ENCODE results near the gene LHFPL6.

LHFPL6 gene

DNA sequence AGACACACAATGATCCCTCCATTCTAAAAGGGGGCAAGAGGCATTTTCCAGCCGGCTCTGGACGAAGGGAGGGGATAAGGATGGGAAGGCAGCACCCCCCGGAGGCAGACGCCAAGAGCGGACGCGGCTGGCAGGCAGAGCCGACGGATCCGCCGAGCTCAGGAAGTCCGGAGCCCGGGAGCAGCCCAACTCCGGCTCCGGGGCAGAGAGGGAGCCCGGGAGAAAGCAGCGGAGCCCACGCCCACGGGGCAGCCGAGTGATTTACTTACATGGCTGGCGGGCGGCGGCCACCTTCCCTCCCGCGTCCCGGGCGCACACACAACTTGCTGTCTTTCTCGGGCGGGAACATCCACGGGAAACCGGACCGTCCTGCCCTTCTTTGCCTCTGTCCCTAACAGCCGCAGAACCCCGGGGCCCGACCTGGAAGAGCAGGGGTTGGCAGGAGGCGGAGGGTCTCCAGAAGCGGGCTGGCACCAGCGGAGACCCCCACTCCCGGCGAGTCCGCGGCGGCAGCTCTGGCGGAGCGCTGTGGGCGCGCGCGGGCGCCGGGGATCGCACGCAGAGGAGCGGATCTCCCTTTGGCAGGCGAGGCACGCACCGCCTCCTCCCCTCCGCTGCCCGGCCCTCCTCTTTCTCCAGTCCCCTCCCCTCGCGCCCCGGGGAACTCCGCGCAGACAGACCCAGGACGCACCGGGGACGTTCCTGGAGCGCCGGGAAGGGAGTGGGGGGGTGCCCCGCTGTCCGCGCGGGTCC, at the start of gene LHFPL6:
LHFPL6 (minus strand) TSS at position 580 of the 753 bp plus-strand sequence.
- DNase-seq, result peak; percentile 80

DNA sequence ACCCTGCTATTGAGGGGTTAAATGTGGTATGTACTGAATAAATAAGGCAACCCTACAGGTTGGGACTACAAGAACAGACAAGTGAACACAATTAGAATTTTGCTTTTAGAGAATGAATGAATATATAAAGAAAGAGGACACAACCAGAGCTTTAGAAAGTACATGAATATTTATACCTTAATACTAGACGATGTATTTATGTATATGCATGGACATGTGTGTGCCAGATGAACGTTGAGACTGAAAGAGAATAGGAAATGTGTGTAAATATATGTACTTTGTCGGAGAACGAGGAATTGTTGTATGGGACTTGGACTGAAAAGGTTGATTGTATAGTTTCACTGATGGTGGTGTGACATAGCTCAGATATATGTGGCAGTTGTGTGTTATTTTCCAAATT, 43.1 kb upstream of the LHFPL6 start:
- DNase-seq, result no peak

DNA sequence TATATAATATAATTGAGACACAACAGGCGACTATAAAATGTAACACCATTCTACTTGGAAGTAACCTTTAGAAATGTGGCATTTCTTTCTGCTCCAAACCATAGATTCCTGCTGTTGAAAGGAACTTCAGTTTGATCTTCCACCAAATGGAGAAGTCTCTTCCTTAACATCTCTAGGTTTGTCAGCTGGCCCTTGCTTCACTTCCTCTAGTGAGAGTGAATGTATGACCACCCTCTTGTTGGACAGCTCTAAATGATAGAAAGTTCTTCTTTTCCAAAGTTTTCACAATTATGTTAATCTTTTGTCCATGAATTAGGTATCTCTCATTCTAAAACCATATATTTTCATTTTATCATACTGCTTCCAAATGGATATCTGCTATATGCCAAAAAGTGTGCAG, 38.7 kb upstream of the LHFPL6 start:
- no peak for DNase-seq

DNA sequence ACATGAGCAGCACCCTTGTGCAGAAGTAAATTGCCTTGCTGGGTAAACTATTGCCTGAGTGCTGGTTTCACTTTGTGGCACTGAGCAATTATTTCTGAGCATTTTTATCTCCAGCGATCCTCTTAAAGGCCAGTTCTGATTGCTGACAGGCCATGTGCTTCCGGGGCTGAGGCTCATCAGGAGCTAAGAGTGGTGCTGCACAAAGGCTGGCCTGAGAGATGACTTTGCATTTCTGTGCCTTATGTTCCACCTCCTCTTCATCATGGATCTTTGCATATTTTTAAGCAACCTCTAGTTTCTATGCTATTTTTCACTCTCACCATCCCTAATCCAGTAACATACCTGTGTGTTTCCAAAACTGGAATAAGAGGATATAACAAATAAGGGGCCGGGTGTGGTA, 34.9 kb upstream of the LHFPL6 start:
- no peak for DNase-seq

DNA sequence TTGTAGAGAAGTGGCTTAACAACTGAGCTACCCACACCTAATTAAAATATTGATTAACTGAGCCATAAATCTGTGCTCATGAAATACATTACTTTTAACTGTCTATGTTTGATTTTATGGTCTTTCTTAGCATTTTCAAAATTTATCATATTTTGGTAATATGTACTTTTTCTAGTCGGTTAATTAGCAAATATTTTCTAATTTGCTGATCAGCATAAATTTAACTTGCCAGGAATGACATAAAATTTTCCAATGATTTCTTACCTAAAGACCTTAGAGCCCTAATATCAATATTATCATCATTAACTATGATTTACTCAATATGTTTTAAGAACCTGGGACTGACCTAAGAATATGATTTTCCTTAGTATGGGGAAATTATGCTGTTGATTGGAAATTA, 32.6 kb upstream of the LHFPL6 start:
- DNase-seq, result no peak

DNA sequence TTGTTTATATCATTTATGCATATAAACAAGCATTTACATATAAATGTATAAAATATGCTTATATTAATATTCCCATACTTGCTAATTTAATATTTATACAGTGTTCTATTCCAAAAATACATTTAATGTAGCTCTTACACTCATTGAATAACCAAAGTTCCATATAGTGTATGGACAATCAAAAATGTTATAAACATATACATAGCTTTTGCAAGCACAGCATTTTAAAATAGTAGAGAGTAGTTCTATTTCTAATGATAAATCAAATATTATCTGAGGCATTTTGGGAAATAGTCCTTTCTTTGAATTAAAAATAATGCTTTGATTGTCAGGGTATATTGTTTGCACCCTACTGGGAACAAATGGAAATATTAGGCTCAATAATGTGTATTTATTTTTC, 30.0 kb upstream of the LHFPL6 start:
- no peak for DNase-seq

DNA sequence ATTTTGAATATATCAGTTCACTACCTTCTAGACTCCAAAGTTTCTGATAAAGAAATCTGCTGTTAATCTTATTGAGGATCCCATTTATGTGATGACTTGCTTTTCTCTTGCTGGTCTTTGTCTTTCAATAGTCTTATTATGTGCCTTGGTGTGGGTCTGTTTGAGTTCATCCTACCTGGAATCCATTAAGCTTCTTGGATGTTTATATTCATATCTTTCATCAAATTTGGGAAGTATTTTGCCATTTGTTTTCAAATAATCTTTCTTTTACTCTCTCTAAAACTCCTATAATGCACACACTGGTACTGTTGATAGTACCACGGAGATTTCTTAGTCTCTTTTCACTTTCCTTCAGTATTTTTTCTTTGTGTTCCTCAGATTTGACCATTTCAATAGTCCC, 28.3 kb upstream of the LHFPL6 start:
- DNase-seq, result no peak

DNA sequence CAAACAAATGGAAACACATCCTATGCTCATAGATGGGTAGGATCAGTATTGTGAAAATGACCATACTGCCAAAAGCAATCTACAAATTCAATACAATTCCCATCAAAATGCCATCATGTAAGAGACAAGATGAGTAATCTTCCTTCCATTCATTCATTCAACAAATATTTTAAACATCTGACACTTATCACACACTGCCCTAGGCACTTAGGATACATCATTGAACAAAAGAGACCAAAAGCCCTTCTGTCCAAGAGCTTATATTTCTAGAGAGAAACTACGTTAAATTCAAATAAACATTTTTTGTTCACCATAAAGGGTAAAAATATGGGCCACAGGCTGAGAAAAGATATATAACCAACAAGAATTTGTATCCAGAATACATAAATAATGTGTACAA, 20.5 kb upstream of the LHFPL6 start:
- no peak for DNase-seq

DNA sequence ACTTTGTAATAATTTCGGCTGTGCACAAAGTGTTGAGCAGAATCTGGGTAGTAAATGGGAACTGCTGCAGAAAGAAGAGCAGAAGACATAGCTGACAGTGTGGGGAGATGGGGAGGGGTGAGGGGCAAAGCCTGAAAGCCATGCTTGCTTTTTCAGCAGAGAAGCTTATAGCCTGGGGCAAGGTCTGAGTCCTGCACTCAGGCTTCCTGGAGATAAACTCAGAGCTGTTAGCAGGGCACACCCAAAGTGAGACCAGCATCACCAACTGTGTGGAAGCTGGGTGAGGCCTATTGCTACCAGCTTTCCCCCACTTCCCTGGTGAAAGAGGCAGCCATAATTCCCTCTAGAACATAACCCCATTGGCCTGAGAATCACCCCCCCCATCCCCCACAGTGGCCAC, 15.6 kb upstream of the LHFPL6 start:
- DNase-seq, result no peak

DNA sequence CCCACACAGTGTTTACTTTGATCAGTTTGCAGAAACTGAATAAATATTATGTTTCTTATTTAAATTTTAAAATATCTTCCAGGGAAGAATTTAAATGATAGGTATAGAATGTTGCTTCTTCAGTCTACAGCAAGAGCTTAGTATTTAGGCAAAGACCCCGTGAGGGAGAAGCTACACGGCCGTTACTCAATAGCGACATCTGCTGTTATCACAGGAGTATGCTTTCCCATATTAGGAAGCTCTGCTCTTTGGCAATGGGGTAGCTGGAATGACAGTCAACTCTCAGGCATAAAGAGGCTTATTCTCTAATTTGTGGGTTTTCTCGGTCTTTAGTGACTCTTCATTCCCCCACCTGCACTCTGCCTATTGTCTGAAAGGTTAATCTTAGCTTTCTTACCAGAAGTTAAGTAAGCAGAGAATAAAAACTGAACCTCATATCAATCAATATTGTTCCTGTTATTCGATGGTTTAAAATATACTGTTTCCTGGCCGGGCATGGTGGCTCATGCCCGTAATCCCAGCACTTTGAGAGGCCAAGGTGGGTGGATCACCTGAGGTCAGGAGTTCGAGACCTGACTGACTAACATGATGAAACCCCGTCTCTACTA, 13.2 kb upstream of the LHFPL6 start:
- DNase-seq, result peak; percentile 41

DNA sequence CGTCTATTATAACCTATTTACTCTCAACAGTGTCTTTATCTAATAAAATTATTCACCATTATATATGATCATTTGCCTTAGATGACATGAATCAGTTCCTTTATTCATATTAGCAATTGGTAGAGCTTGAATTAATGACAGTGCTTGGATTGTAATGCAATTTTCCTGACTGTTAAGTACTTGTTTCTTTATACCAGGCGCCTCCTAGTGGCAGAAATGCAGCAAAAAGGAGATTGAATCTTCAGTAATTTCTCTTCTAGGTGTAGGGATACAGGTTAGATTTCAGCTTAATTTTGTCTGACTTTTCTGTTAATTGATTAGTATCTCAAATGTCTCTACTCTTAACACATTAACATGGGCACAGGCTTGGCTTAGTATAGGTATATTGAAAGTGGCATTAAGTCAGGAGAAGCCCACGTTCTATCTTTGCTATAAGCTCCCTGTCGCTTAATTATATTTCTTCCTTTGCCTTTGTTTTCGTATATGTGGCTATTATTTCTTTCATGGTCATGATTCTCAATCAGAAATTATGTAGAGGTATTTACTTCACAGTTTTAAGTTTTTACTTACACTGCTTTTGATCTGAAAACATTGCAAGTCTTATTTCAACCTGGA, 9.1 kb upstream of the LHFPL6 start:
- DNase-seq, result peak; percentile 73

DNA sequence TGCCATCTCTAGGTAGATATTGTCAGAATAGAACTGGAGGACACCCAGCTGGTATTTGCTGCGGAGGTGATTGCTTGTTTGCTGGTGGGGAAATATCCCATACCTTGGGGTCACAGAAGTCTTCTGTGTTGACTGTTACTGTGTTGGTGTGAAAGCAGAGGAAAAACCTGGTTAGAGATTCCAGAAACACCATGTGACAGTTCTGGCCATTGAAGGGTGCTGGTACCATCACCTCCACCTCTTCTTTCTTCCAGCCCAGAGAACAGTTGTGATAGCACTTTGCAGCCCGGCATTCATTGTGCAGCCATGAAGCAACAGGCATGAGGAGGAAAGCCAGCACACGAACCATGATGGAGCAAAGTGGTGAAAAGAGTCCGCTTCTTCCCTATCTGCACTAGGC, 4.9 kb upstream of the LHFPL6 start:
- DNase-seq, result no peak

DNA sequence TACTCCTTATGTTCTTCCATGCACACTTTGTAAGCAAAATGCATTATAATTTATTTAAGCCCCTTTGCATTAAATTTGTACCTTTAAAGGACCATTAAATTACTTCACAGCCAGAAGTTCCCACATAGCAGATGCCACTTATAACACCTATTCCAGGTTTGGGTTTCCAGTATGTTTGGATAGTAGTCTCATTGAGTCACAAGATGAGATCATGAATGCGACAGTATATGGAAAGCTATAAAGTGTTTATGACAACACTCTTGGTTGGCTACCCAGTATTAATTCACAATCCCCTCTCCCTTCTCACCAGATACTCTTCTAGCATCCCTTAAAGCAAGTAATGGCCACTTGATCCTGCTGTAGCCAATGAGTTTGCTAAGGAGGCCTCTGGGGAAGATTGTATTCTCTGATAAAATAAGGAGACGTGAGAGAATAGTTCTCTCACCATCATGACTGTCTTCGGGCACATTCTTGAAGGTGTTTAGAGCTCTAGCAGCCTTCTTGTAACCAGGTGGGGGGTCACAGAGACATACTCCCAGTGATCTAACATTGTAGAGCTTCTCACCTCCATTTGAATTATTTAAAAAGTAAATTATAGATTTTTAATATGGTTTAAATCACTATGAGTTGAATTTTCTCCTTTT, 2.8 kb upstream of the LHFPL6 start:
- DNase-seq, result no peak

DNA sequence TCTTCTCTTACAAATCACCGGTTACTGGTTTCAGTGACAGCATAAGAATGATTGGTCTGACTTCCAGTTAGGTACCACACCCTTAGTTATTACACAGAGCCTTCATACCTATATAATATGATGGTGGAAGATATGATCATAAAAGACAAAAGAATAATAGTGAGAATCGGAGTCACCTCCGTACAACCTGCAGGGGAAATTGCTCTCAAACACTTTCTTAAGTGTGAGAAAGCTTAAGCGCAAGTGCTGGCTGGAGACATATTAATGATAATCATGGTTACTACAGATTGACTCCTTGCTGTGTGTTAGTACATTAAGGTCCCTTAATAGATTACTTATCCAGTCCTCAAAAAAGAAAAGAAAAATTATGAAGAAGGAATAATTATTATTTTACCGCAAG, 1.8 kb upstream of the LHFPL6 start:
- no peak for DNase-seq

DNA sequence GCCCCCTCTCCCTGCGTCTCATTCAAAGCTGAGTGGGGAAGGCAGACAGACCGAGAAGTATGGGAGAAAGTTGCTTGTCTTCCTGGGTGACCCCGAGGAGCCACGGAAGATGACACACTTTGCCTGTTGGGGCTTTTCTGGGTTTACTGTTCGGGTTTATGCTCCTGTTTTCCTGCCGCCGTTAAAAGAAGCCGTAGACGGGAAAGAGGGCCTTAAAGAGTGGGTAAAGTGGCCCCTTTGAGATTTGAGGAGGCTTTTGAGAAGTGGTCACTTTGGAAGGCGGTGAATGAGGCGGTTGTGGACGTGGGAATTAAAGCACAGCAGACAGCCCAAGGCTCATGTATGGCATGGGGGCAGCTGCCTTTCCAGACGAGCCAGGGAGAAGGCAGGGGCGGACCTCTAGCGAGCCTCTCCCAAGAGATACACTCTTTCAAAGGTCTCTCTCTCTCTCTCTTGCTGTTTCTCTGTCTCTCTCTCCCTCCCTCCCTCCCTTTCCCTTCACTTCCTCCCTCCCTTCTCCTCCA, 493 bp upstream of the LHFPL6 start:
- no peak for DNase-seq

DNA sequence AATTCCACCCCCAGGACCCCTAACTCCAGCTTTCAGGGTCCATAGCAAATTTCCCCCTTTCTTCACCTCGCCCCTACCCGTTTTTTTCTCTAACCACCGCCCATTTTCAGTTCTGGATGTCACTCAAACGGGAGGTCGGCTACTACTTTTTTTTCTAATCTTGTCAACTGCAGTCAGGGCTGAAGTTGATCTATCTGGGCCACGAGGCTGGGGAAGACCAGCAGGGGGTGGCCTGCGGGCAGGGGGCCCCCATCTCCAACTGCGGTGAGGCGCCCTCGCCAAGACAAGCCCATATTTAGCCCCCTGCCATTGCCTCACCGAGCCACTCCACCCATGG, 748 bp downstream of the LHFPL6 start:
- no peak for DNase-seq

DNA sequence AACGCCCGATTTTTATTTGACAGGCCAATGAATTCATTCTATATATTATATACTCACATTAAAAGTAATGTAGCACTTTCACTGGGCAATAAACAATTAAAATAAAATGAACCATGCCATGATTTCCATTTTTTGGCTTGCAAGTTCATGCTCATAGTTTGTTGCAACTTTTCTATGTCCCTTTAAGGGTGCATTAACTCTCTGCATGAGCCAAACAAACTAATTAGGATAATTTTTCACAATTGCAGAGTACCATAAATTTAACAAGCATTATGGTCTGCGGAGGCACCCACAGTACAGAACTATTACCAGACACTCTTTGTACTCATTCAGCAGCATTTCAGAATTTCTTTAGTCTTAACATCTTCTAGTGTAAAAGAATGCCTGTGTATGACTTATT, 1.4 kb downstream of the LHFPL6 start:
- DNase-seq, result no peak

DNA sequence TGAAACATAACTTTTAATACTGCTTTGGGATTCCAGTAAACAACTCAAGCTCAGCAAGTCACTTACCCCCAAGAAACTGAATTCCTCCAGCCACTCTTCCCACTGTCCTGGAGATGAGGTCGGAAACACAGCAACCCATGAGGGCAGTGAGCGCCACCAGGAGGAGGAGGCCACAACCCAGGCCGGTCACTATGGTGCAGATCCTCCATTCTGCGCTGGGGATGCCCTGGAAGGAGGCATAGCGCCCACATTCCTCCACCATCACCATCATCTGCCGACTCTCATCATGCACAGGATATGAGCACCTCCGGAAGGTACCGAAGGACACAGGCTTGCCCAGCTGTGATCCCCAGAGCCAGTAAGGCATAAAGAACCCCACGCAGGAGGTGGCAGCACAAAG, 2.2 kb downstream of the LHFPL6 start:
- DNase-seq, result no peak

DNA sequence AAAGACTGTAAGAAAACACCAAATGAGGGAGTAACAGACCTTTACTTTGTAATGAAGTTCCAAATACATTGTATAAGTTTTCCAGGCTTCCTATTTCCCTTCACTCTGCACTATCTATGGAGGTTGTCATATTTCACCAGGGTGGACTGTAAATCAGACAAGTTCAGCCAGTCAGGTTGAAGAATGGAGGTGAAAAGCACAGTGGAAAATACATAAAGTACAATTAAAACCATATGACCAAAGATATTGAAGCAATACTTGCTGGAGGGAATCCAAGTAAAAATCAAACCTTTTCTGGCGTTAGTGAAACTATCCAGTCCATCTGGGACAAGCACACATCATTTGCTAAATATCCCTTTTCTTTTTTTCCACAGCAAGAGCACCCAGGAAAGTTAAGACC, 3.2 kb downstream of the LHFPL6 start:
- no peak for DNase-seq

DNA sequence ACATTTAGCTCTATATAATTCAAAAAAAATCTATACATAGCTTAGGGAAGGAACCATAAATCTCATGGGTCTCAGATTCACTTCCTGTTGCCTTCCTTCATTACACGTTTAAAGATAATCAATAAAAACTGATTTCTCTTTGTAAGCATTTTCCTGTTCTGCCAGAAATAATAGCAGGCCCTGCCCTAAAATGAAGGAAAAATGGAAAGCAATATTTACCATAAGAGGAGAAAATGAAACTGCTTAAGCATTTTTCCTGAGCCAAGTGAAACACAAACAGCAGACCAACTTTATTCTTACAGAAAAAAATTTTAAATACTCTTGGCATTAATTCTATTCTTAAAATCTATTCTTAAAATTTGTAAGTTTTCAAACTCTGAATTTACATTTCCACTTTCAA, 4.0 kb downstream of the LHFPL6 start:
- DNase-seq, result no peak

DNA sequence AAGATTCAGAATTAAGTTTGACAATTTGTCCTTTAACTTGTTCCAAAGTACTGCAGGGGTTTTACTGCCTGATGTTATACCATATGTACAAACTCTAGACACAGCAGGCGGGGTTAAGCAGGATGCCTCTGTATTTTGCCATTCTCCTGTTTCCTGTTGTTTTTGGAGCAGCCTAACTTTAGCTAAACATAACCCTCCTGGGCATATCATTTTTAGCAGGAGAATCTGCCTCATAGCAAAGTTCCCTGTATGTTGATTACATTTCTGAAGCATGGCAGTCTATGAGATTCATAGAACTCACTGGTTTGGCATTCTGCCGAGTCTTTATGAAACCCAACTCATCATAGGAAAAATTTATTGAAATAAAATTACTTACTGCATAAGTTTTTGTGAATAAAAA, 5.2 kb downstream of the LHFPL6 start:
- no peak for DNase-seq

DNA sequence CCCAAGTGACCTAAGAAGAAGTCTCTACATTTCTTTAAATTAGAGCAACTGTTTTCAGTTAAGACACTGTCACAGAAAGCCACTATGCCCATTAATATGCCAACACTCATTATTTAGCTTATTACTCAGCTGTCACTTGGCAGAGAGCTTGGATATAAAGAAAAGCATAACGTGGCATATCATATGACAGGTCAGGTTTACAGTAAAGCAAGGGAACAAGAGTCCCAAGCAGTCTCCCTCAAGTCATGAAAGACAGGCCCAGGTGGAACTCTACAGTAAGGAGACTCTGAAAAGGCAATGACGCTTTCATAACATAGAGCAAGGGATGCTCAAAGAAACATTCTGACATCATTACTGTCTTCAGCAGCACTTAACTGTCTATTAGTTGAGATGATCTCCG, 6.3 kb downstream of the LHFPL6 start:
- no peak for DNase-seq

DNA sequence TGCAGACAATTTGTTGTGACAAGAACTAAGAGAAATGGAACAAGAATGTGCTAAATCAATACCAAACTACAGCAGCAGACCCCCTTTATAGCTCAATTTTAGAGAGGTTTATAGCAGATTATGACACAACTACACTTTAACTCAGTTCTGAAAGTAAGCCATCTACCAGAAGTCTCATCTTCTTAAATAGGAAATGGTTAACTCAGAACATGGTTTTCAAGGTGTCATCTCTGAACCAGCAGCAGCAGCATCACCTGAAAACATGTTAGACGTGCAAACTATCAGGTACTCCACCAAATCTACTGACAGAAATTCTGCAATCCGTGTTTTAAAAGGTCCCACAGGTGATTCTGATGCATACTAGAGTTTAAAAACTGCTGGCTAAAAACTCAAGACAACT, 6.8 kb downstream of the LHFPL6 start:
- DNase-seq, result no peak

DNA sequence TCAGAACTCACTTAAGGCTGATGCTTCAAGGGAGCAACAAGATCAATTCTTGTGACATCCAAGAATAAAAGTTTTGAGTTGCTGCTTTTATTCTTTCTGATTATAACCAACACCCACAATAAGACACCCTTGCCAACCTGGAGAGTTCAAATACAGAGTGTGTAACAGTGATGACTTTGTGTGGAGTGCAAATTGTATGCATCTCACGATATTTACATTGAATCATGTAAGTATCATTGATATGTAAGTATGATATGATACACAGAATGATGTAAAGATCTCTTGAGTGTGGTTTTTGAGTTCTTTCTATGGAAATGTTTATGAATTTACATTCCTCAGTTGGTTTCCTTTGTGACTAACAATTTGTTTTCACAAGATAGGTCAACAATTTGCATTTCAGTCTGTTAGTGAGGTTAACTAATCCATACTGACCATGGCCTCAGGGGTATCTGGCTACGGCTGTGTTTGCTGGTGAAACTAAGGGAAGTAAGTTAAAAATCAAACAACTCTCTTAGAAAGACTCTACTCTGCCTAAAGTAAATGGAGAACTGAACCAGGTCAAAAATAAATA, 12.4 kb downstream of the LHFPL6 start:
- DNase-seq, result no peak
